GM18526 (cell line): ENCODE results near the gene SUFU.

Experiments used
- POLR2A ChIP-seq: IDR thresholded peaks from 3 replicates; pipeline ENCODE4 v1.6.1; 2011; ENCODE audit not compliant: insufficient read length; ENCODE audit errors: extremely low read depth

The SUFU gene

GRCh38 chr10:102647443-102648268, 143.9 kb downstream of the SUFU start:
- TF ChIP-seq POLR2A: peak; percentile 11

- TF ChIP-seq POLR2A: no peak
Observed at GRCh38 chr10:102648269-102648888, 144.6 kb downstream of the SUFU start.

- TF ChIP-seq POLR2A: no peak
Observed at GRCh38 chr10:102648889-102649796, 145.4 kb downstream of the SUFU start.

GRCh38 chr10:102649797-102650654, 146.3 kb downstream of the SUFU start:
- no peak for TF ChIP-seq POLR2A

GRCh38 chr10:102650655-102651454, 147.1 kb downstream of the SUFU start:
- no peak for TF ChIP-seq POLR2A

- no peak for TF ChIP-seq POLR2A
Observed at GRCh38 chr10:102651455-102652169, 147.8 kb downstream of the SUFU start.

- TF ChIP-seq POLR2A: no peak
Observed at GRCh38 chr10:102652170-102652916, 148.6 kb downstream of the SUFU start.

- no peak for TF ChIP-seq POLR2A
Observed at GRCh38 chr10:102653060-102653459, 149.3 kb downstream of the SUFU start.

GRCh38 chr10:102654566-102654965, 150.8 kb downstream of the SUFU start:
- no peak for TF ChIP-seq POLR2A

GRCh38 chr10:102654969-102655368, 151.2 kb downstream of the SUFU start:
- no peak for TF ChIP-seq POLR2A

GRCh38 chr10:102656026-102656425, 152.3 kb downstream of the SUFU start:
- TF ChIP-seq POLR2A: no peak

GRCh38 chr10:102656791-102657371, 153.1 kb downstream of the SUFU start:
- TF ChIP-seq POLR2A: no peak
